ENCODE data around the gene MTOR.
"Not testable (repeated sequence)": the region's sequence is repeated elsewhere in the genome, so short reads cannot be mapped to it uniquely, and the experiment has no call there.

The MTOR gene

GRCh38 chr1:11144570-11145256 is 117.6 kb downstream of the MTOR start:
- FAIRE-seq = no peak

- FAIRE-seq = no peak
Measured at GRCh38 chr1:11143907-11144306, 118.4 kb downstream of the MTOR start.

- no peak for FAIRE-seq
Measured at GRCh38 chr1:11143401-11143800, 119.0 kb downstream of the MTOR start.

- no peak for FAIRE-seq
Measured at GRCh38 chr1:11142618-11143391, 119.5 kb downstream of the MTOR start.

GRCh38 chr1:11138952-11139351 is 123.4 kb downstream of the MTOR start:
- FAIRE-seq = no peak

- FAIRE-seq = no peak
Measured at GRCh38 chr1:11138029-11138428, 124.3 kb downstream of the MTOR start.

- FAIRE-seq = no peak
Measured at GRCh38 chr1:11134898-11135266, 127.5 kb downstream of the MTOR start.

GRCh38 chr1:11134251-11134897 is 128.0 kb downstream of the MTOR start:
- FAIRE-seq = no peak

GRCh38 chr1:11132563-11133293 is 129.6 kb downstream of the MTOR start:
- FAIRE-seq = no peak

GRCh38 chr1:11131816-11132215 is 130.5 kb downstream of the MTOR start:
- no peak for FAIRE-seq

- no peak for FAIRE-seq
Measured at GRCh38 chr1:11130406-11130805, 131.9 kb downstream of the MTOR start.

GRCh38 chr1:11129649-11130390 is 132.5 kb downstream of the MTOR start:
- no peak for FAIRE-seq

GRCh38 chr1:11126569-11126968 is 135.8 kb downstream of the MTOR start:
- FAIRE-seq = no peak

GRCh38 chr1:11125931-11126330 is 136.4 kb downstream of the MTOR start:
- FAIRE-seq = no peak

GRCh38 chr1:11124965-11125364 is 137.4 kb downstream of the MTOR start:
- no peak for FAIRE-seq

- FAIRE-seq = no peak
Measured at GRCh38 chr1:11116318-11116717, 146.0 kb downstream of the MTOR start.

- no peak for FAIRE-seq
Measured at GRCh38 chr1:11114966-11115365, 147.4 kb downstream of the MTOR start.

- FAIRE-seq = no peak
Measured at GRCh38 chr1:11109047-11109760, 153.1 kb downstream of the MTOR start.

GRCh38 chr1:11107599-11107998 is 154.8 kb downstream of the MTOR start:
- FAIRE-seq = no peak

- FAIRE-seq = no peak
Measured at GRCh38 chr1:11105586-11105985, 156.8 kb downstream of the MTOR start.

GRCh38 chr1:11101347-11101746 is 161.0 kb downstream of the MTOR start:
- no peak for FAIRE-seq

- not testable (repeated sequence) for FAIRE-seq
Measured at GRCh38 chr1:11100806-11101205, 161.5 kb downstream of the MTOR start.

Data from G401.6 (cell line).